Measurements from ENCODE around the gene KL.

- no peak for TF ChIP-seq CTCF (IDR thresholded peaks at IDR 0.05)
- TF ChIP-seq EZH2 (IDR thresholded peaks at IDR 0.05; ENCODE audit: borderline replicate concordance, insufficient read depth, low read depth, low read length, poor library complexity, severe bottlenecking), result no peak
Measured at GRCh38 chr13:33033986-33034385, 17.8 kb downstream of the KL start.
